Measurements from ENCODE around the gene IGLL1. TPM values are rescaled to one million over a fixed set of nuclear protein-coding genes. Genes with fewer than 3 reads are reported as not detected.

The IGLL1 gene
- total and polyA plus RNA-seq, 2 experiments from 2014 or later, result not detected

GRCh38 chr22:23581260-23581650 is 1.2 kb upstream of the IGLL1 start:
- Histone ChIP-seq H4K20me1 (ENCODE audit: insufficient read depth, poor library complexity, severe bottlenecking) (no peaks in the 10 kb centered on the region), H3K36me3 (replicated peaks; ENCODE audit: insufficient read depth, low read depth) (no peaks in the 10 kb centered on the region), H2AFZ (no peak overlapping the region), H3K4me3 (no peak overlapping the region), H3K4me2 (no peak overlapping the region), H3K4me1 (ENCODE audit: insufficient read depth) (no peaks in the 10 kb centered on the region), H3K27me3 (no peaks in the 10 kb centered on the region), H3K79me2 (no peaks in the 10 kb centered on the region), H3K9me3 (ENCODE audit: low read depth) (no peaks in the 10 kb centered on the region), H3K9me2 (replicated peaks; ENCODE audit: insufficient read depth) (no peaks in the 10 kb centered on the region), H3K27ac (no peak overlapping the region)
- TF ChIP-seq EZH2 (IDR thresholded peaks at IDR 0.05; ENCODE audit: borderline replicate concordance), result no peak
- TF ChIP-seq, protein P1, sequence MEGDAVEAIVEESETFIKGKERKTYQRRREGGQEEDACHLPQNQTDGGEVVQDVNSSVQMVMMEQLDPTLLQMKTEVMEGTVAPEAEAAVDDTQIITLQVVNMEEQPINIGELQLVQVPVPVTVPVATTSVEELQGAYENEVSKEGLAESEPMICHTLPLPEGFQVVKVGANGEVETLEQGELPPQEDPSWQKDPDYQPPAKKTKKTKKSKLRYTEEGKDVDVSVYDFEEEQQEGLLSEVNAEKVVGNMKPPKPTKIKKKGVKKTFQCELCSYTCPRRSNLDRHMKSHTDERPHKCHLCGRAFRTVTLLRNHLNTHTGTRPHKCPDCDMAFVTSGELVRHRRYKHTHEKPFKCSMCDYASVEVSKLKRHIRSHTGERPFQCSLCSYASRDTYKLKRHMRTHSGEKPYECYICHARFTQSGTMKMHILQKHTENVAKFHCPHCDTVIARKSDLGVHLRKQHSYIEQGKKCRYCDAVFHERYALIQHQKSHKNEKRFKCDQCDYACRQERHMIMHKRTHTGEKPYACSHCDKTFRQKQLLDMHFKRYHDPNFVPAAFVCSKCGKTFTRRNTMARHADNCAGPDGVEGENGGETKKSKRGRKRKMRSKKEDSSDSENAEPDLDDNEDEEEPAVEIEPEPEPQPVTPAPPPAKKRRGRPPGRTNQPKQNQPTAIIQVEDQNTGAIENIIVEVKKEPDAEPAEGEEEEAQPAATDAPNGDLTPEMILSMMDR (IDR thresholded peaks at IDR 0.05; ENCODE audit: poor library complexity), result no peak
- TF ChIP-seq EZH2phosphoT487 (IDR thresholded peaks at IDR 0.05; ENCODE audit: low read depth, severe bottlenecking, unreplicated experiment), result no peak
- WGBS (ENCODE audit: low lambda C conversion rate, missing lambda C conversion rate), result 87% methylated on average over 8 of the region's 8 CpGs
- no peak for DNase-seq (ENCODE audit: low spot score)

GRCh38 chr22:23580576-23581259 is 628 bp upstream of the IGLL1 start:
- Histone ChIP-seq H3K36me3 (replicated peaks; ENCODE audit: insufficient read depth, low read depth) (no peaks in the 10 kb centered on the region), H3K4me2 (no peak overlapping the region), H3K4me1 (ENCODE audit: insufficient read depth) (no peaks in the 10 kb centered on the region), H3K79me2 (no peaks in the 10 kb centered on the region), H2AFZ (no peak overlapping the region), H4K20me1 (ENCODE audit: insufficient read depth, poor library complexity, severe bottlenecking) (no peaks in the 10 kb centered on the region), H3K9me2 (replicated peaks; ENCODE audit: insufficient read depth) (no peaks in the 10 kb centered on the region), H3K27me3 (no peaks in the 10 kb centered on the region), H3K9me3 (ENCODE audit: low read depth) (no peaks in the 10 kb centered on the region), H3K27ac (no peak overlapping the region), H3K4me3 (no peak overlapping the region)
- DNase-seq (ENCODE audit: low spot score), result no peak
- TF ChIP-seq, protein P1 (IDR thresholded peaks at IDR 0.05; ENCODE audit: poor library complexity), result no peak
- TF ChIP-seq EZH2phosphoT487 (IDR thresholded peaks at IDR 0.05; ENCODE audit: low read depth, severe bottlenecking, unreplicated experiment) (no peak), EZH2 (IDR thresholded peaks at IDR 0.05; ENCODE audit: borderline replicate concordance) (no peak)
- 80% methylated on average over 11 of the region's 11 CpGs for WGBS (ENCODE audit: low lambda C conversion rate, missing lambda C conversion rate)

DNA sequence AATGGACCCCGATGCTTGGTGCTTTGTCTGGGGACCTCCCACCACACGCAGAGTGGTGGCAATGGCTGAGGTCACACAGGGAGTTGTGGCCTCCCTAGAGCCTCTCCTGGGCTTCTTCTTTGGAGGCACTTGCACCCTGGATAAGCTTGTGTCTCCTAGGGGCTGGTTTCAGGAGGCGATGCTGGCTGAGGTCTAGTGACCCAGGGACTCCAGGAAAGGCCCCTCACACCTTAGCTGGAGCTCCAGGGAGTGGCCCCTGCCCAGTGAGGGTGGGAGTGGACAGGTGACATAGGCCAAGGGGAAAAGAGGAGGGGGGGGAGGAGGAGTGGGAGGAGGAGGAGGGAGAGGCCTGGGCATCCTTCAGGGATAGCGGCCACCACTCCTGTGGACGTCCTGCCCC is 810 bp downstream of the IGLL1 start:
- WGBS (ENCODE audit: low lambda C conversion rate, missing lambda C conversion rate), result 93% methylated on average over 5 of the region's 5 CpGs
- no peak for DNase-seq (ENCODE audit: low spot score)
- H3K36me3 ChIP-seq (replicated peaks; ENCODE audit: insufficient read depth, low read depth), result no peaks in the 10 kb centered on the region

More for the DNA sequence above, 810 bp downstream of the IGLL1 start:
- TF ChIP-seq EZH2 (IDR thresholded peaks at IDR 0.05; ENCODE audit: borderline replicate concordance) (no peak), EZH2phosphoT487 (IDR thresholded peaks at IDR 0.05; ENCODE audit: low read depth, severe bottlenecking, unreplicated experiment) (no peak)
- TF ChIP-seq, protein P1 (IDR thresholded peaks at IDR 0.05; ENCODE audit: poor library complexity), result no peak
- Histone ChIP-seq H3K79me2 (no peaks in the 10 kb centered on the region), H3K4me2 (no peak overlapping the region), H3K9me3 (ENCODE audit: low read depth) (no peaks in the 10 kb centered on the region), H3K9me2 (replicated peaks; ENCODE audit: insufficient read depth) (no peaks in the 10 kb centered on the region), H4K20me1 (ENCODE audit: insufficient read depth, poor library complexity, severe bottlenecking) (no peaks in the 10 kb centered on the region), H3K4me1 (ENCODE audit: insufficient read depth) (no peaks in the 10 kb centered on the region), H2AFZ (no peak overlapping the region), H3K4me3 (no peak overlapping the region), H3K27ac (no peak overlapping the region), H3K27me3 (no peaks in the 10 kb centered on the region)
